Measurements from ENCODE around the gene NBEA.
"Not testable (repeated sequence)": the region's sequence is repeated elsewhere in the genome, so short reads cannot be mapped to it uniquely, and the experiment has no call there.

Gene NBEA

DNA sequence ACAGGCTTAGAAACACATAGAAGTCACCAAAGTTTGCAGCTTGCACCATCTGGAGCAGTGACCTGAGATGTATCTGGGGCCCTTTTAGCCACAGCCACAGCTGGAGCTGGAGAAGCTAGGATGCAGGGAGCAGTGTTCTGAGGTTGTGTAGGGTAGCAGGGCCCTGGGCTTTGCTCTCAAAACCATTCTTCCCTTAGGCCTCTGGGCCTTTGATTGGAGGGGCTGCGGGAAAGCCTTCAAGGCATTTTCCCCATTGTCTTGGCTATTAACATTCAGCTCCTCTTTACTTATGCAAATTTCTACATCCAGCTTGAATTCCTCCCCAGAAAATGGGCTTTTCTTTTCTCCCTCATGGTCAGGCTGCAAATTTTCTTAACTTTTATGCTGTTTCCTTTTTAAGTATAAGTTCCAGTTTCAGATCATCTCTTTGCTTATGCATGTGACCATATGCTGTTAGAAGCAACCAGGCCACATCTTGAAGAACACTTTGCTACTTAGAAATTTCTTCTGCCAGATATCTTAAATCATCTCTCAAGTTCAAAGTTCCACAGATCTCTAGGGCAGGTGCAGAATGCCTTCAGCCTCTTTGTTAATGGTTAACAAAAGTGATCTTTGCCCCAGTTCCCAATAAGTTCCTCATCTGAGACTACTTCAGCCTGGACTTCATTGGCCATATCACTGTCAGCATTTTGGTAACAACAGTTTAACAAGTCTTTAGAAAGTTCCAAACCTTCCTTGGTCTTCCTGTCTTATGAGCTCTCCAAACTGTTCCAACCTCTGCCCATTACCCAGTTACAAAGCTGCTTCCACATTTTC, 48.5 kb downstream of the NBEA start:
- Histone ChIP-seq H3K9me3 (peaks cover 10% of the 10 kb centered on the region), H3K4me3 (ENCODE audit: low read depth, low read length) (no peak overlapping the region), H3K36me3 (no peaks in the 10 kb centered on the region), H3K27me3 (no peaks in the 10 kb centered on the region), H3K4me1 (no peaks in the 10 kb centered on the region)
- no peak for DNase-seq
- TF ChIP-seq, protein P1, sequence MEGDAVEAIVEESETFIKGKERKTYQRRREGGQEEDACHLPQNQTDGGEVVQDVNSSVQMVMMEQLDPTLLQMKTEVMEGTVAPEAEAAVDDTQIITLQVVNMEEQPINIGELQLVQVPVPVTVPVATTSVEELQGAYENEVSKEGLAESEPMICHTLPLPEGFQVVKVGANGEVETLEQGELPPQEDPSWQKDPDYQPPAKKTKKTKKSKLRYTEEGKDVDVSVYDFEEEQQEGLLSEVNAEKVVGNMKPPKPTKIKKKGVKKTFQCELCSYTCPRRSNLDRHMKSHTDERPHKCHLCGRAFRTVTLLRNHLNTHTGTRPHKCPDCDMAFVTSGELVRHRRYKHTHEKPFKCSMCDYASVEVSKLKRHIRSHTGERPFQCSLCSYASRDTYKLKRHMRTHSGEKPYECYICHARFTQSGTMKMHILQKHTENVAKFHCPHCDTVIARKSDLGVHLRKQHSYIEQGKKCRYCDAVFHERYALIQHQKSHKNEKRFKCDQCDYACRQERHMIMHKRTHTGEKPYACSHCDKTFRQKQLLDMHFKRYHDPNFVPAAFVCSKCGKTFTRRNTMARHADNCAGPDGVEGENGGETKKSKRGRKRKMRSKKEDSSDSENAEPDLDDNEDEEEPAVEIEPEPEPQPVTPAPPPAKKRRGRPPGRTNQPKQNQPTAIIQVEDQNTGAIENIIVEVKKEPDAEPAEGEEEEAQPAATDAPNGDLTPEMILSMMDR (IDR thresholded peaks at IDR 0.05; ENCODE audit: low read depth, low read length), result no peak

DNA sequence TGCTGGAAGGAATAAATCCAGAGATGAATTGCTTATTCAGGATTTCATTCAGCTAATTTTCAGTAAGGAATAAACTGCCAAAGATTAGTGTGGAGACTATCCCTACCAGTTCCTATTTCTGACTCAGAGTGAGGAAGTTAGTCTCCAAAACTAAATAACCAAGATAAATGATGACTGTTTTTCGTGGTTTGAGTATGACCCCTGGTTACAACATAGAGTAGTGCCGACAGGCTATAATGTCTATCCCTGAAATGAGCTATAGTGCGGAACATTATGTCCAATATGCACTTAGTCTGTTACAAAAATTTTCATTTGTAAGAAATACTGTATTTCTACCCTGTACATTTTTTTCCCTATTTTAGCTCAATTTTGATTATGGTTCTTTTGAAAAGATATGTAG, 51.4 kb downstream of the NBEA start:
- peaks cover 10% of the 10 kb centered on the region for H3K9me3 ChIP-seq
- H3K27me3 ChIP-seq, result no peaks in the 10 kb centered on the region
- H3K36me3 ChIP-seq, result no peaks in the 10 kb centered on the region
- no peak for DNase-seq
- TF ChIP-seq, protein P1 (IDR thresholded peaks at IDR 0.05; ENCODE audit: low read depth, low read length), result no peak
- no peaks in the 10 kb centered on the region for H3K4me1 ChIP-seq
- H3K4me3 ChIP-seq (ENCODE audit: low read depth, low read length), result no peak overlapping the region

DNA sequence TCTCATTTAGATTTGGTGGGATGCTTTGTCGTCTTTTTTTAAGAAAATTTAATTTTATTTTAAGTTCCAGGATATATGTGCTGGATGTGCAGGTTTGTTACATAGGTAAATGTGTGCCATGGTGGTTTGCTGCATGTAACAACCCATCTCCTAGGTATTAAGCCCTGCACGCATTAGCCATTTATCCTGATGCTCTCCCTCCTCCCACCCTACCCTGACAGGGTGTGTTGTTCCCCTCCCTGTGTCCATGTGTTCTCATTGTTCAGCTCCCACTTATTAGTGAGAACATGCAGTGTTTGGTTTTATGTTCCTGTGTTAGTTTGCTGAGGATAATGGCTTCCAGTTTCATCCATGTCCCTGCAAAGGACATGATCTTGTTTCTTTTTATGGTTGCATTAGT, 61.7 kb downstream of the NBEA start:
- not testable (repeated sequence) for H3K4me1 ChIP-seq; H3K27me3 ChIP-seq; H3K4me3 ChIP-seq (ENCODE audit: low read depth, low read length); DNase-seq; H3K36me3 ChIP-seq; H3K9me3 ChIP-seq

DNA sequence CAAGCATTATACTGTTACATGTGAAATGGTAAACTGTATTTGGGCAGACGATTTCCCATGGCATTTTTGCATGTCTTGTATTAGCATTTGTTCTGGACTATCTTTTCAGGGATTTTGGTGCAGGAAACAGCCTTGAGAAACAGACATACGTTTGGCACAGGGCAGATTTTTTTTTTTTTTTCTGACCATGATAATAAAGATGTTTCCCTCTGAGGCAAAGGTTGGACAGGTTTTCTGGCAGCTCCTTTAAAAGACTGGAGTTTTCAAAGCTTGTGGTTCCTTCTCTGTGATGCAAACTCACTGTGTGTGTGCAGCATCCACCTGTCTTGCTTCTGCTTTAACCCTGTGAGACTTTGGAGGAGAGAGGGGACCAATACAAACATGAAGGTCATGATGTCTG, 63.0 kb downstream of the NBEA start:
- no peaks in the 10 kb centered on the region for H3K36me3 ChIP-seq
- TF ChIP-seq, protein P1 (IDR thresholded peaks at IDR 0.05; ENCODE audit: low read depth, low read length), result no peak
- H3K9me3 ChIP-seq, result no peaks in the 10 kb centered on the region
- no peak for DNase-seq
- H3K27me3 ChIP-seq, result no peaks in the 10 kb centered on the region
- H3K4me3 ChIP-seq (ENCODE audit: low read depth, low read length), result no peak overlapping the region
- peaks cover 5% of the 10 kb centered on the region for H3K4me1 ChIP-seq

DNA sequence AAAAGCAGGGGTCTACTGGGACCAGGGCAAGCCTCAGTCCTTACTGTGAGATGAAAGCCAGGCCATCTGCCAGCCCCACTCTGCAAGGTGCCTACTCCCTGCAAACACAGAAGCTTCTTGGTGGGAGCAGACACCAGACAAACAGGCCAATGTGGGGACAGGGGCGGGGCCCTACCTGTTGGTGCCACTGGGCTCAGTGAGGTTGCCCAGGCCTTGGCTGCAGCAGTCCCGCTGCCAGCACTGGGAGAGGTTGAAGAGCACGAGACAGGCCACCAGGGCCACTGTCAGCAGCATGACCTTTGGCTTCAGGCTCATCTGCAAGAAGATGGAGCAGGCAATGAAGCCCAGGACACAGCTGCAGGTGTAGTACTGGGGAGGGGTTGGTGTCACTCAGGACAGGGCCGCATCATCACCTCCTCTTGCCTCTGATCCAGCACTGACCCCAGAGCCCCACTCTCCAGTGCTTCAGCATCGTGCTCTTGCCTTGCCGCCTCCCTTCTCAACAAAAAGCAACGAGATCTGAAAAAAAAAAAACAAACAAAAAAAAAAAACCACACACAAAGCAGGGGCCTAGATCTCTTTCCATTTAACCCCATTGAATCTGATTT, 72.6 kb downstream of the NBEA start:
- peak; percentile 45 for DNase-seq
- Histone ChIP-seq H3K36me3 (no peaks in the 10 kb centered on the region), H3K4me1 (peaks cover 5% of the 10 kb centered on the region), H3K9me3 (no peaks in the 10 kb centered on the region), H3K27me3 (no peaks in the 10 kb centered on the region), H3K4me3 (ENCODE audit: low read depth, low read length) (no peak overlapping the region)
- TF ChIP-seq, protein P1 (IDR thresholded peaks at IDR 0.05; ENCODE audit: low read depth, low read length), result no peak

DNA sequence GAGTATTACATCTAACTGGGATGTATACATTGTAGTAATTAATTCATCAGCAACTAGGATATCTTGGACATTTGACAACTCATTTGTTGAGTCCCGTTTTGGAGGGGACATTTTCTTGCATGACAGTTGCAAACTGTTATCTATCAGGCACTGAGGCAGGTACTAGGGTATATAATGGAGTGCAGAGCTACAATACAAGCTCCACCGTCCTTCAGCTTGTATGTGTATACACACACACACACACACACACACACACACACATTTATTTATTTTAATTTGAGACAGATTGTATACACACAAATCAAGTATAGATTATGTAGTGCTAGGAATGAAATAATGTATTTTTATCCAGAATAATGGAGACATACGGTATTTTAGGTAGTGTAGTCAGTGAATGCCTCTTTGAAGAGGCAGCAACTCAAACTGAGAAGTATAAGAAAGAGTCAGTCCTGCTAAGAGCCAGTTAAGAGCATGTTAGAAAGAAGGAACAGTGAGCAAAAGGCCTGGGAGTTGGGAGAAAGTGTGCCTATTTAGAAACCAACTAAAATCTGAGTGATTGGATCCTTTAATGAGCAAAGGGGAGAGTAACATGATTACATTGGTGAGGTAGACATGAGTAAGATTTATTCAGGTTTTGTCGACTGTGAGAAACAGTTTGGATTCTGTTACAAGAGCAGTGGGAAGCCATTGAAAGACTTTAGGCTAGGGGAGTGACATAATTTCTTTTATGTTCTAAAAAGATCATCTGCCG, 74.5 kb downstream of the NBEA start:
- no peaks in the 10 kb centered on the region for H3K36me3 ChIP-seq
- no peaks in the 10 kb centered on the region for H3K27me3 ChIP-seq
- no peak overlapping the region for H3K4me3 ChIP-seq (ENCODE audit: low read depth, low read length)
- H3K9me3 ChIP-seq, result no peaks in the 10 kb centered on the region
- TF ChIP-seq, protein P1 (IDR thresholded peaks at IDR 0.05; ENCODE audit: low read depth, low read length), result no peak
- H3K4me1 ChIP-seq, result peaks cover 5% of the 10 kb centered on the region
- DNase-seq, result no peak
